Vagina (tissue), 2 donors: ENCODE measurements around the gene TLCD1. TPM values are rescaled to one million over a fixed set of nuclear protein-coding genes. Genes with fewer than 3 reads are reported as not detected.
"Not testable (repeated sequence)": the region's sequence is repeated elsewhere in the genome, so short reads cannot be mapped to it uniquely, and the experiment has no call there.

Experiments used
- DNase-seq, 2 donors: peaks; one replicate each; pipeline ENCODE4 v3.0.0-alpha.2; 2017; ENCODE audit errors: extremely low spot score in 2 of 2
- H3K27ac ChIP-seq: fragments of 200-600 bp; sonication (generic); one replicate; pipeline ENCODE4 v1.5.1; 2019
- H3K27me3 ChIP-seq: fragments of 200-600 bp; sonication (generic); one replicate; pipeline ENCODE4 v1.5.1; 2019
- H3K36me3 ChIP-seq, 2 donors: fragments of 200-600 bp; sonication (generic); one replicate each; pipeline ENCODE4 v1.5.1; 2017 to 2019
- H3K4me1 ChIP-seq: fragments of 200-600 bp; sonication (generic); one replicate; pipeline ENCODE4 v1.5.1; 2019
- H3K4me3 ChIP-seq, 2 donors: fragments of 200-600 bp; sonication (generic); 1 replicate in 1 of 2; 2 replicates in 1 of 2; pipeline ENCODE4 v1.5.1; 2016 to 2019
- H3K9me3 ChIP-seq: fragments of 200-600 bp; sonication (generic); one replicate; pipeline ENCODE4 v1.5.1; 2019
- CTCF ChIP-seq, 3 experiments: fragments of 450-650 bp in 2 of 3; fragments of 200-600 bp in 1 of 3; sonication (generic) in 1 of 3; IDR thresholded peaks; one replicate each; pipeline ENCODE4 v1.5.1; 2017 to 2019; ENCODE audit warnings: antibody characterized with exemption in 3 of 3, mild to moderate bottlenecking in 2 of 3, moderate library complexity in 2 of 3
- POLR2A ChIP-seq, 2 donors: fragments of 450-650 bp; IDR thresholded peaks; one replicate each; pipeline ENCODE4 v1.6.1; 2017; ENCODE audit warnings: antibody characterized with exemption in 2 of 2, mild to moderate bottlenecking in 2 of 2, moderate library complexity in 2 of 2
- POLR2AphosphoS5 ChIP-seq, 2 donors: sonication (generic); formaldehyde crosslinking; IDR thresholded peaks; one replicate each; pipeline ENCODE4 v1.9.0; 2017; ENCODE audit warnings: antibody characterized with exemption in 2 of 2, mild to moderate bottlenecking in 2 of 2, low read depth in 1 of 2; ENCODE audit not compliant: insufficient read depth in 1 of 2
- intact Hi-C: fragments of 100-400 bp; cut with DNase I; formaldehyde crosslinking; loops from one replicate; pipeline ENCODE4 v1.15.1; 2023
- total RNA-seq: library from RNA; depleted of rRNA; stranded (reverse); fragments of >200 nt; gene quantifications from one replicate; pipeline ENCODE4 v1.2.3, GENCODE V29; 2016

The TLCD1 gene
- total RNA-seq, 1 donor from 2014 or later, result 2.9 TPM

DNA sequence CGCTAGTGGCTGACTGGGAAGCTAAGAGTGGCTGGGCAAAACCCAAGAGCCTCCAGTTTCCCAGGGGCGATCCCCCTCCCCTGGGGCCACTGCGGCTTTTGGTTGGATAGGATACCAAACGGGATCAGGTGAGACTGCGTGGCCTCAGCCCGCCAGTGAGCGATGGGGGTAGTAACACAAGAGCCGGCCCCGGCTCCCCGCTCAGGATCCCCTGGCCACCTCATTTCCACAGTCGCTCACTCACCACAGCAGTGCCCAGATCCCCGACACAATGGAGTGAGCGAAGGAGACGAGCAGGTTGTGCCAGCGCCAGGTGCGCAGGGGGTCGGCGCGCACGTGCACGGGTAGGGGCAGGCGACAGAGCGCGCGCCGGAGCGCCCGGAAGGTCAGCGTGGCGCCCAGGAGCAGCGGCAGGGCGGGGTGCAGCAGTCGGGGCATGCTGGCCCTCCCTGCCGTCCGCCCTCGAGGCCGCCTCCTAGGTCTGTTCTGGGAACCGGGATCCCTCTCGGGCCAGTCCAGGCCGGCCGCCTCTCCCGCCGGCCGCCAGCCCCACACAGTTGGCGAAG is 290 bp downstream of the TLCD1 start:
- TF ChIP-seq POLR2AphosphoS5 (IDR thresholded peaks at IDR 0.05; ENCODE audit: insufficient read depth in 1 of 2, low read depth in 1 of 2) (peak in 1 of 2 donors; percentile 36), CTCF (IDR thresholded peaks at IDR 0.05) (no peak)
- H3K4me3 ChIP-seq, result peak overlapping the region; percentile 55 to 62
- peaks cover 41% of the 10 kb centered on the region for H3K4me1 ChIP-seq
- no peaks in the 10 kb centered on the region for H3K27me3 ChIP-seq
- intact Hi-C loops, result no loop called here
- peaks cover 0 to 31% of the 10 kb centered on the region in 2 donors for H3K36me3 ChIP-seq
- H3K27ac ChIP-seq, result peak overlapping the region; percentile 98
- H3K9me3 ChIP-seq, result no peaks in the 10 kb centered on the region
- DNase-seq, result no peak

- no peak for DNase-seq
- Histone ChIP-seq H3K4me3 (peak overlapping the region; percentile 55 to 62), H3K27me3 (no peaks in the 10 kb centered on the region), H3K27ac (peak overlapping the region; percentile 98), H3K4me1 (peaks cover 46% of the 10 kb centered on the region), H3K36me3 (peaks cover 0 to 31% of the 10 kb centered on the region in 2 donors), H3K9me3 (no peaks in the 10 kb centered on the region)
- TF ChIP-seq POLR2A (IDR thresholded peaks at IDR 0.05) (no peak), CTCF (IDR thresholded peaks at IDR 0.05) (no peak), POLR2AphosphoS5 (IDR thresholded peaks at IDR 0.05; ENCODE audit: insufficient read depth in 1 of 2, low read depth in 1 of 2) (no peak)
- intact Hi-C loops, result no loop called here
Observed at GRCh38 chr17:28725166-28725659, 820 bp downstream of the TLCD1 start.

DNA sequence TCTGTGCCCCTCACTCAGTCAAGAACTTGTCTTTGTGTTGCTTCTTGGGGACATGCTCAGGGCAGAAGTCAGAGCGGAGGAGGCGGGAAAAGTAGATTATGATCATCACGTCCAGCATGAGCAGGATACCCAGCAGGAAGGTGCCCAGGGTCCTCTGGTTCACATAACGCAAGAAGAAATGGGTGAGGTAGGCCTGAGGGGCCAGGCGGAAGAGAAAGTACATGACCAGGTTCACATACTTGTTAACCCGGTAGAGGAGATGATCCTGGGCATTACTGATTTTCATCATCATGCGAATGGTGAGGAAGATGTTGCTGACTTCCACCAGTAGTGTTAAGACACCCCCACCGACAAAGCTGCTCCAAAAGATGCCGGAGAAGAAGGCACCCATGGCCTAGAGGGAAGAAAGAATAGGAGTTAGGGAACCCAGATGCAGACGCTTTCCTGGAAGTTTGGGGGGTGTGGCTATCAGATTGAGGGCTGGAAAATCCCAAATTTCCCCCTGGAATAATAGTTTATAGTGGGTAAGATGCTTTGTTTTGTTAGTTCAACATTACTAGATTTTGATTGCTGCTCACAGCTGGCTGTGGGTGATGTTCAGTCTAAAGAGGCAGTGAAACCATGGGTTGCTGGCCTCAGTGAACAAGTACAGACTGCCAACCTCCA is 1.4 kb downstream of the TLCD1 start:
- intact Hi-C loops, result no loop called here
- Histone ChIP-seq H3K4me3 (no peak overlapping the region), H3K9me3 (no peaks in the 10 kb centered on the region), H3K27me3 (no peaks in the 10 kb centered on the region), H3K27ac (no peak overlapping the region), H3K4me1 (peaks cover 48% of the 10 kb centered on the region), H3K36me3 (peaks cover 0 to 31% of the 10 kb centered on the region in 2 donors)
- no peak for TF ChIP-seq CTCF (IDR thresholded peaks at IDR 0.05)
- DNase-seq, result no peak

DNA sequence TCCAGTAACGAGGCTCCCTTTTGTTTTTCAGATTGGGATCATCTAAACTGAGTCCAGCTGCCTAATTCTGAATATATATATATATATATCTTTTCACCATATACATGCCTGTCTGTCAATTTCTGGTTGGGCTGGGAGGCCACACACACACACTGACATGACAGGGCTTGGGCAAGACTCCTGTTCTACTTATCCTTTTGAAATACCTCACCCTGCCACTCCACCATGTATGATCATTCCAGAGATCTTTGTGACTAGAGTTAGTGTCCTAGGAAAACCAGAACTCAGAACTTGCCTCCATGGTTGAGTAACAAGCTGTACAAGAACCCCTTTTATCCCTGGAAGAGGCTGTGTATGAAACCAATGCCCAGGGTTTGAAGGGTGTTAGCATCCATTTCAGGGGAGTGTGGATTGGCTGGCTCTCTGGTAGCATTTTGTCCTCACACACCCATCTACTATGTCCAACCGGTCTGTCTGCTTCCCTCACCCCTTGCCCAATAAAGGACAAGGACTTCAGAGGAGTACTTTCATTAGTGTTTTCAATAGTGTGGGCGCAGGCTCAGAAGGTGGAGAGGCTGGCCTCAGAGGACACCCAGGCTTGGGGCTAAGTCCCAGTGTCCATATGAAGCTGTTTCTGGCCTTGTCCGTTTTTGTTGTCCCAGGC is 2.1 kb downstream of the TLCD1 start:
- DNase-seq, H3K27ac ChIP-seq, H3K27me3 ChIP-seq, H3K4me3 ChIP-seq, H3K9me3 ChIP-seq, intact Hi-C loops: not testable (repeated sequence)
- H3K36me3 ChIP-seq, result peaks cover 0 to 31% of the 10 kb centered on the region in 2 donors
- H3K4me1 ChIP-seq, result peaks cover 51% of the 10 kb centered on the region

- H3K27me3 ChIP-seq, result no peaks in the 10 kb centered on the region
- H3K4me3 ChIP-seq, result no peak overlapping the region
- no peak for DNase-seq
- peaks cover 58% of the 10 kb centered on the region for H3K4me1 ChIP-seq
- H3K36me3 ChIP-seq, result peaks cover 0 to 31% of the 10 kb centered on the region in 2 donors
- intact Hi-C loops, result no loop called here
- H3K27ac ChIP-seq, result no peak overlapping the region
- TF ChIP-seq CTCF (IDR thresholded peaks at IDR 0.05), result no peak
- TF ChIP-seq POLR2AphosphoS5 (IDR thresholded peaks at IDR 0.05; ENCODE audit: insufficient read depth in 1 of 2, low read depth in 1 of 2), result no peak
- no peak for TF ChIP-seq POLR2A (IDR thresholded peaks at IDR 0.05)
- no peaks in the 10 kb centered on the region for H3K9me3 ChIP-seq
Observed at GRCh38 chr17:28723159-28723835, 2.7 kb downstream of the TLCD1 start.
